Measurements from ENCODE around the gene CXADR. TPM values are rescaled to one million over a fixed set of nuclear protein-coding genes. Genes with fewer than 3 reads are reported as not detected.

The CXADR gene
- 0.60 and 21.1 TPM in 2 replicates for total RNA-seq

GRCh38 chr21:17512253-17513213 is at the start of gene CXADR:
Gene CXADR (plus strand): TSS chr21:17513043. CDS start chr21:17513130, 87 bp downstream.

GRCh38 chr21:17612565-17613241 is 99.9 kb downstream of the CXADR start, which contains the start of gene BTG3:
Gene BTG3 (minus strand): TSS chr21:17612901. CDS start chr21:17609144, 3,757 bp downstream.

Other genes starting within 250 kb of the CXADR start
- 16.7 and 56.7 TPM in 2 replicates for gene BTG3, start 99.9 kb downstream of the CXADR start, total RNA-seq